Adrenal gland (tissue), 19 donors: ENCODE results near the gene CREBBP. TPM values are rescaled to one million over a fixed set of nuclear protein-coding genes. Genes with fewer than 3 reads are reported as not detected.
"Not testable (repeated sequence)": the region's sequence is repeated elsewhere in the genome, so short reads cannot be mapped to it uniquely, and the experiment has no call there.

Source experiments
- DNase-seq, 7 donors: peaks; one replicate each; pipeline ENCODE4 v3.0.0-alpha.2; 2019 to 2020
- H3K27ac ChIP-seq, 5 donors: fragments of 200-600 bp; sonication (generic) in 4 of 5; 1 replicate in 3 of 5; 2 replicates in 2 of 5; pipeline versions ENCODE4 v1.5.1 to v1.8.0; 2016 to 2020; ENCODE audit warnings: mild to moderate bottlenecking in 1 of 5
- H3K27me3 ChIP-seq: fragments of 200-600 bp; 2 replicates; pipeline ENCODE4 v1.8.0; 2021
- H3K36me3 ChIP-seq, 2 donors: fragments of 200-600 bp; replicated peaks in 1 of 2; 1 replicate in 1 of 2; 2 replicates in 1 of 2; pipeline versions ENCODE4 v1.5.1 to v1.8.0; 2018 to 2022
- H3K4me1 ChIP-seq, 2 donors: fragments of 200-600 bp; replicated peaks in 1 of 2; 1 replicate in 1 of 2; 2 replicates in 1 of 2; pipeline versions ENCODE4 v1.5.1 to v1.8.0; 2018 to 2021
- H3K4me3 ChIP-seq, 4 donors: fragments of 200-600 bp; sonication (generic) in 3 of 4; one replicate each; pipeline ENCODE4 v1.5.1; 2016 to 2018
- H3K9me3 ChIP-seq, 3 donors: fragments of 200-600 bp; sonication (generic) in 1 of 3; replicated peaks in 1 of 3; 1 replicate in 2 of 3; 2 replicates in 1 of 3; pipeline versions ENCODE4 v1.5.1 to v1.8.0; 2016 to 2021
- CTCF ChIP-seq, 6 experiments: fragments of 450-650 bp in 4 of 6; fragments of 200-600 bp in 2 of 6; sonication (generic) in 1 of 6; IDR thresholded peaks; 1 replicate in 5 of 6; 2 replicates in 1 of 6; pipeline versions ENCODE4 v1.5.1 to v1.8.0; 2016 to 2021; ENCODE audit warnings: antibody characterized with exemption in 6 of 6, mild to moderate bottlenecking in 2 of 6, moderate library complexity in 1 of 6
- POLR2A ChIP-seq, 2 donors: fragments of 450-650 bp; IDR thresholded peaks; one replicate each; pipeline ENCODE4 v1.6.1; 2017; ENCODE audit warnings: antibody characterized with exemption in 2 of 2, mild to moderate bottlenecking in 2 of 2, moderate library complexity in 1 of 2
- WGBS, 4 donors: extraction: QIAGEN DNeasy Blood & Tissue Kit in 2 of 4; methylation state at CpG; one replicate each; pipeline versions ENCODE4 v1.1.5 to v1.1.7; 2013 to 2017; 5-methylcytosine and 5-hydroxymethylcytosine counted together
- intact Hi-C, 2 donors: fragments of 100-400 bp; cut with DNase I; formaldehyde crosslinking; loops; one replicate each; pipeline versions ENCODE4 v1.14.1 to v1.15.0; 2022 to 2023
- long read RNA-seq, 10 donors: library from polyadenylated mRNA in 3 of 10; unstranded in 2 of 10; stranded (forward) in 1 of 10; transcript quantifications; one replicate each; pipeline ENCODE4 v2.0.0 and lab custom pipeline, GENCODE V29; 2021 to 2026
- polyA plus RNA-seq, 3 donors: library from polyadenylated mRNA; stranded (reverse); fragments of 200-250 nt in 2 of 3; fragments of 350-450 nt in 1 of 3; fragmentation: Illumina TruSeq in 1 of 3; extraction: RNeasy Lipid Tissue Mini Kit (QIAGEN cat#74804) in 1 of 3; gene quantifications; one replicate each; pipeline ENCODE4 v1.2.3, GENCODE V29; 2013 to 2014
- total RNA-seq, 9 donors: library from RNA; depleted of rRNA in 4 of 9; stranded (reverse); fragments of >200 nt in 4 of 9; fragments of 120-200 nt in 1 of 9; fragmentation: NEBNext Ultra II Directional in 1 of 9; extraction: Animal tissue kit (Norgen Biotek cat#: 25700) in 1 of 9; gene quantifications; one replicate each; pipeline versions ENCODE4 v1.1.0 to v1.2.4, GENCODE V29; 2013 to 2023
- donor health status: healthy with polysubstance abuse.
- donor health status: Bipolar disorder and iron deficiency.
- donor health status: DM: yes; HTN: yes; CAD: no.
- donor health status: DM: no; HTN: no; CAD: no.
- donor health status: DM: no; HTN: no; CAD: no.
- donor health status: DM: yes; HTN: yes; CAD: no.

The CREBBP gene
- total RNA-seq (10 to 100 TPM; 19.5 to 67.7 (median 48.3) TPM), polyA plus RNA-seq (10 to 100 TPM; 13.7 to 39.7 (median 25.3) TPM)
- long read RNA-seq, donor 1, partial matches to known transcripts, result 0 of 2 reads
- long read RNA-seq, donor 1, other reads (novel, unspliced or antisense), result 0 of 2 reads
- long read RNA-seq, donor 2, partial matches to known transcripts, result 0 of 3 reads
- long read RNA-seq, donor 2, other reads (novel, unspliced or antisense), result 0 of 3 reads
- long read RNA-seq, donor 3, result 0 reads
- long read RNA-seq, donor 4, partial matches to known transcripts, result 3 of 4 reads
- long read RNA-seq, donor 4, other reads (novel, unspliced or antisense), result 1 of 4 reads
- long read RNA-seq, donor 5, partial matches to known transcripts, result 3 of 6 reads
- long read RNA-seq, donor 5, other reads (novel, unspliced or antisense), result 3 of 6 reads
- long read RNA-seq, donor 6, partial matches to known transcripts, result 2 of 5 reads
- long read RNA-seq, donor 6, other reads (novel, unspliced or antisense), result 3 of 5 reads
- long read RNA-seq, donor 7, partial matches to known transcripts, result 0 of 3 reads
- long read RNA-seq, donor 7, other reads (novel, unspliced or antisense), result 0 of 3 reads
- long read RNA-seq, donor 8, partial matches to known transcripts, result 0 of 2 reads
- long read RNA-seq, donor 8, other reads (novel, unspliced or antisense), result 0 of 2 reads
- long read RNA-seq, donor 9, partial matches to known transcripts, result 5 of 7 reads
- long read RNA-seq, donor 9, other reads (novel, unspliced or antisense), result 0 of 7 reads
- long read RNA-seq, donor 10, result 0 reads

GRCh38 chr16:3880623-3881498 is at the start of gene CREBBP:
Gene CREBBP, minus strand, starts transcription at chr16:3880713. Its CDS starts 797 bp downstream, at chr16:3879916.
- 1 to 5% (median 4%) methylated on average over 24 to 92 of the region's 96 CpGs; no CpG with 5 or more reads in 1 of the 4 donors for WGBS, 4 donors
- peak within 1 kb of the TSS; percentile 13 to 99 (median 76) for H3K4me3 ChIP-seq
- peak; percentile 80 to 90 (median 86) for DNase-seq
- H3K27me3 ChIP-seq, result no peaks in the 10 kb centered on the region
- peak; percentile 45 to 56 for TF ChIP-seq POLR2A (IDR thresholded peaks at IDR 0.05)
- TF ChIP-seq CTCF (IDR thresholded peaks at IDR 0.05), result no peak
- H3K4me1 ChIP-seq, result peaks cover 21 to 31% of the 10 kb centered on the region in 2 donors
- intact Hi-C loops, result no loop called here
- H3K27ac ChIP-seq, result peak within 1 kb of the TSS in 4 of 5 donors; percentile 61 to 99 (median 72)
- no peaks in the 10 kb centered on the region for H3K36me3 ChIP-seq
- H3K9me3 ChIP-seq, result no peaks in the 10 kb centered on the region

- H3K27me3 ChIP-seq, DNase-seq, intact Hi-C loops, H3K4me3 ChIP-seq, H3K36me3 ChIP-seq, H3K9me3 ChIP-seq, H3K4me1 ChIP-seq, H3K27ac ChIP-seq: not testable (repeated sequence)
- WGBS, 4 donors, result 88 to 98% (median 93%) methylated on average over 2 of the region's 2 CpGs
Observed at GRCh38 chr16:3927147-3927546, 46.6 kb upstream of the CREBBP start.

- intact Hi-C loops, result no loop called here
- no peaks in the 10 kb centered on the region for H3K4me1 ChIP-seq
- H3K9me3 ChIP-seq, result no peaks in the 10 kb centered on the region
- no peaks in the 10 kb centered on the region for H3K27me3 ChIP-seq
- no peaks in the 10 kb centered on the region for H3K36me3 ChIP-seq
- no peak overlapping the region for H3K4me3 ChIP-seq
- no peak overlapping the region for H3K27ac ChIP-seq
- DNase-seq, result no peak
- TF ChIP-seq CTCF (IDR thresholded peaks at IDR 0.05) (no peak), POLR2A (IDR thresholded peaks at IDR 0.05) (no peak)
Observed at GRCh38 chr16:3924763-3925162, 44.2 kb upstream of the CREBBP start.

GRCh38 chr16:3922241-3922640 is 41.7 kb upstream of the CREBBP start:
- Histone ChIP-seq H3K36me3 (no peaks in the 10 kb centered on the region), H3K9me3 (no peaks in the 10 kb centered on the region), H3K27ac (no peak overlapping the region), H3K4me3 (no peak overlapping the region), H3K27me3 (no peaks in the 10 kb centered on the region), H3K4me1 (no peaks in the 10 kb centered on the region)
- intact Hi-C loops, result no loop called here
- TF ChIP-seq POLR2A (IDR thresholded peaks at IDR 0.05) (no peak), CTCF (IDR thresholded peaks at IDR 0.05) (no peak)
- DNase-seq, result no peak
- WGBS, 4 donors, result 54 to 72% (median 65%) methylated on average over 7 to 13 of the region's 13 CpGs
